Type B pancreatic cell (in vitro differentiated cells): ENCODE results near the gene POLE. TPM values are rescaled to one million over a fixed set of nuclear protein-coding genes. Genes with fewer than 3 reads are reported as not detected.
"Not testable (repeated sequence)": the region's sequence is repeated elsewhere in the genome, so short reads cannot be mapped to it uniquely, and the experiment has no call there.

ENCODE experiments used
- DNase-seq: peaks from one replicate; pipeline ENCODE4 v3.0.0; 2021; ENCODE audit warnings: mixed read lengths; ENCODE audit not compliant: unreplicated experiment; ENCODE audit errors: extremely low spot score
- H3K27ac Mint-ChIP-seq: 2 replicates; pipeline ENCODE4 v1.8.0; 2021; ENCODE audit warnings: mild to moderate bottlenecking, mixed read lengths
- H3K27me3 Mint-ChIP-seq: 2 replicates; pipeline ENCODE4 v1.8.0; 2021; ENCODE audit warnings: mixed read lengths
- H3K36me3 Mint-ChIP-seq: 2 replicates; pipeline ENCODE4 v1.8.0; 2021; ENCODE audit warnings: mixed read lengths
- H3K4me1 Mint-ChIP-seq: one replicate; pipeline ENCODE4 v1.8.0; 2021; ENCODE audit warnings: mixed read lengths; ENCODE audit not compliant: unreplicated experiment
- H3K4me3 Mint-ChIP-seq: 2 replicates; pipeline ENCODE4 v1.8.0; 2021; ENCODE audit warnings: mild to moderate bottlenecking, mixed read lengths
- H3K9me3 Mint-ChIP-seq: 2 replicates; pipeline ENCODE4 v1.8.0; 2021; ENCODE audit warnings: mixed read lengths
- total RNA-seq: library from RNA; stranded (reverse); gene quantifications from 2 replicates; pipeline ENCODE4 v1.2.1, GENCODE V29; 2021; ENCODE audit warnings: low replicate concordance
- TF ChIP-seq, protein P1 (sequence below): fragments of 200-600 bp; sonication (generic); conservative IDR thresholded peaks from 2 replicates; pipeline ENCODE4 v1.5.0; 2021; ENCODE audit warnings: antibody characterized with exemption, mild to moderate bottlenecking

The POLE gene
- total RNA-seq, 1 donor from 2014 or later, result 113 TPM

DNA sequence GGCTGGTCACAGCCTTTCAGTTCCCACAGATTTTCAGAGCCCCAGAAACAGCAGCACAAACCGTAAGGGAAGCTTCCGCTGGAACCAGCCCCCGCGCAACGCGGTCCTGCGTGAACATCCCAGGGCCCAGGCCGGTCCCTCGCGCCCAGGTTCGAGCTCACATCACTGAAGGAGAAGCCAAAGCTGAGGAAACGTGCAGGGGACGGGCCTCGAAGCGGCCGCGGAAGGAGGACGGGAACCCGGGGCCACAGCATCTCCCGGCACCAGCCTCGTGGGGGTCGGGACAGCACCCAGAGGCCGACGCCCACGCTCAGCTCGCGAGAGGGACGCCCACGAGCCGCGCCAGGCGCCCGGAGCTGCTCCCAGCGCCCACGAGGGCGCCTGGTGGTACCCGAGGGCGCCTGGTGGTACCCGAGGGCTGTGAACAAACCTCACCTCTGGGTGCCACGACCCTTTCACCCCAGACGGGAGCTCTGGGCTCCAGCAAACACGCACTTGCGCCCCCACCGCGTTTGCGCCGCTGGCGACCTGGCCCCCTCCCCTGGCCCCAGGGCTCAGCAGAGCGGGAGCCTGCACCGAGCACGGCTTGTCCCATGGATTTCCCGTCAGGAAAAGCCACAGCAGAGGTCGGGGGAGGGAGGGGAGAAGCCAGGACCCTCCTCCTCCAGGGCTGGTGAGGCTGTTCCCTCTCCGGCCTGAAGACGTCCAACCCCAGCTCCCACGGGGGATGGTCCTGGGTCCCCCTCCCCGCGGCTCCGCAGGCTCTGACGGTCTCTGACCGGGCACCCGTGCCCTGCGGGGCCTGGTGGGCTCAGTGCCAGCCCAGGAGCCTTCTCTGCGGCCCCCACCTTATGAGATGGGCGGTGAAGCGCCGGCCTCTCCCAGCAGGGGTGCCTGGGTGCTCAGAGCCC is 83.6 kb downstream of the POLE start:
- no peaks in the 10 kb centered on the region for H3K36me3 Mint-ChIP-seq
- DNase-seq, result no peak
- peak overlapping the region; percentile 44 for H3K4me3 Mint-ChIP-seq
- H3K4me1 Mint-ChIP-seq, result peaks cover 34% of the 10 kb centered on the region
- no peaks in the 10 kb centered on the region for H3K9me3 Mint-ChIP-seq
- TF ChIP-seq, protein P1, sequence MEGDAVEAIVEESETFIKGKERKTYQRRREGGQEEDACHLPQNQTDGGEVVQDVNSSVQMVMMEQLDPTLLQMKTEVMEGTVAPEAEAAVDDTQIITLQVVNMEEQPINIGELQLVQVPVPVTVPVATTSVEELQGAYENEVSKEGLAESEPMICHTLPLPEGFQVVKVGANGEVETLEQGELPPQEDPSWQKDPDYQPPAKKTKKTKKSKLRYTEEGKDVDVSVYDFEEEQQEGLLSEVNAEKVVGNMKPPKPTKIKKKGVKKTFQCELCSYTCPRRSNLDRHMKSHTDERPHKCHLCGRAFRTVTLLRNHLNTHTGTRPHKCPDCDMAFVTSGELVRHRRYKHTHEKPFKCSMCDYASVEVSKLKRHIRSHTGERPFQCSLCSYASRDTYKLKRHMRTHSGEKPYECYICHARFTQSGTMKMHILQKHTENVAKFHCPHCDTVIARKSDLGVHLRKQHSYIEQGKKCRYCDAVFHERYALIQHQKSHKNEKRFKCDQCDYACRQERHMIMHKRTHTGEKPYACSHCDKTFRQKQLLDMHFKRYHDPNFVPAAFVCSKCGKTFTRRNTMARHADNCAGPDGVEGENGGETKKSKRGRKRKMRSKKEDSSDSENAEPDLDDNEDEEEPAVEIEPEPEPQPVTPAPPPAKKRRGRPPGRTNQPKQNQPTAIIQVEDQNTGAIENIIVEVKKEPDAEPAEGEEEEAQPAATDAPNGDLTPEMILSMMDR, result no peak
- H3K27me3 Mint-ChIP-seq, result peaks cover 49% of the 10 kb centered on the region
- H3K27ac Mint-ChIP-seq, result peak overlapping the region; percentile 36

DNA sequence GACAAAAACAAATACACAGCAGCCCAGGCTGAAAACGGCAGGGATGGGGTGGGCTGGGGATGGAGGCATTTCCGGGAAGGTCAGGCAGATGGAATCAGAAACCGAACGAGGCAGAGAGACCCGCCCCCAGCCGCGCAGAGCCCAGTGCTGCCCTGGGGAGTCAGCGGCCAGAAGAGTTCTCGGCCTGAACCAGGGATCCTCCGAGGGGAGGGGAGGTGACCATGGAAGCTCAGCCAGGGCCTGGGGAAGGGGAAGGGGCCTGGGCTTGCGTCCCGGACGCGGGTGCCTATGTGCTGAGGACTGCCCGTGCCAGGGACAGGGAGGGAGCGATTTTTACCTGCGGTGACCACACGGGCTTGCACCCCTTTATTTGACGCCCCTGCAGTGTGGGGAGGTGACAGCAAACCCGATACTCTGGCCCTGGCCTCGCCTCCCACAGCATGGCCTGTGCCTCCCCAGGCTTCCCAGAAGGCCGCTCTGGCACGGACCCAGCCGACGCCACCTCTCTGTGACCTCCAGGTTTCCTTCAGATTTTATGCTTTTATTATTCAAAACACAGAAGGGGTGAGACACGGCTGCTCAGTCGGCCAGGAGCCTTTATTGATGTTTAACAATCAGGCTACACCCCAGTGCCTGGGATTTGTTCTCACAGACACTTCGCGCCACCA is 84.4 kb downstream of the POLE start:
- H3K27ac Mint-ChIP-seq, result peak overlapping the region; percentile 36
- peak overlapping the region; percentile 48 for H3K4me3 Mint-ChIP-seq
- H3K4me1 Mint-ChIP-seq, result peaks cover 28% of the 10 kb centered on the region
- H3K36me3 Mint-ChIP-seq, result no peaks in the 10 kb centered on the region
- no peak for DNase-seq
- peaks cover 43% of the 10 kb centered on the region for H3K27me3 Mint-ChIP-seq
- H3K9me3 Mint-ChIP-seq, result no peaks in the 10 kb centered on the region
- TF ChIP-seq, protein P1, result no peak

DNA sequence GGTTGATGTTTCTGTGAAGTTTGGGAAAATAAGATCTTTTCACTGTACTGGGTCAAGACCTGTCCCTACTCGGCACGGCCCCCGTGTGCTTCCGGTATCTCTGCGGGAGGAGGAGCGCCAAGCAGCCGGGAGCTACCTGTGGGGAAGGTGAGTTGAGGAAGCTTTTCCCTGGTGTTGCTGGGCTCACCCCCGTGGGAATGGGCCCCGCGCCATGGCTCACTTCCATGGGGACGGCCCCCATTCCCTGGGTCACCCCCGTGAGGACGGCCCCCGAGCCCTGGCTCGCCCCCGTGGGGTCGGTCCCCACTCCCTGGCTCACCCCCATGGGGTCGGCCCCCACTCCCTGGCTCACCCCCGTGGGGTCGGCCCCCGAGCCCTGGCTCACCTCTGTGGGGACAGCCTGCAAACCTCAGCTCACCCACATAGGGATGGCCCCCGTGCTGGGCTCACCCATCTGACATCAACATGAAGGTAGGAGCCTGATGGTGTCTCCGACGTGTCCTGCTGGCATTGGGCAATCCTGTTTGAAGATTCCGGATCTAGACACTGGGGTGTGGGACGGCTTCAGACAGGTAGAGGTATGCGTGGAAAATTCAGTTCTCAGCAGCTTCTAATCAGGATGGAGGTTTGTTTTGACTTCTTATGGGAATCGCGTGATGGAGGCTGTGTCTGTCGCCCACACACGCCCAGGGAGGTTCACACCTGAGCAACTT is 85.8 kb downstream of the POLE start:
- no peak for DNase-seq
- H3K4me1 Mint-ChIP-seq, result peaks cover 26% of the 10 kb centered on the region
- no peaks in the 10 kb centered on the region for H3K9me3 Mint-ChIP-seq
- peaks cover 39% of the 10 kb centered on the region for H3K27me3 Mint-ChIP-seq
- peak overlapping the region; percentile 22 for H3K4me3 Mint-ChIP-seq
- H3K36me3 Mint-ChIP-seq, result no peaks in the 10 kb centered on the region
- TF ChIP-seq, protein P1, result no peak
- H3K27ac Mint-ChIP-seq, result no peak overlapping the region

DNA sequence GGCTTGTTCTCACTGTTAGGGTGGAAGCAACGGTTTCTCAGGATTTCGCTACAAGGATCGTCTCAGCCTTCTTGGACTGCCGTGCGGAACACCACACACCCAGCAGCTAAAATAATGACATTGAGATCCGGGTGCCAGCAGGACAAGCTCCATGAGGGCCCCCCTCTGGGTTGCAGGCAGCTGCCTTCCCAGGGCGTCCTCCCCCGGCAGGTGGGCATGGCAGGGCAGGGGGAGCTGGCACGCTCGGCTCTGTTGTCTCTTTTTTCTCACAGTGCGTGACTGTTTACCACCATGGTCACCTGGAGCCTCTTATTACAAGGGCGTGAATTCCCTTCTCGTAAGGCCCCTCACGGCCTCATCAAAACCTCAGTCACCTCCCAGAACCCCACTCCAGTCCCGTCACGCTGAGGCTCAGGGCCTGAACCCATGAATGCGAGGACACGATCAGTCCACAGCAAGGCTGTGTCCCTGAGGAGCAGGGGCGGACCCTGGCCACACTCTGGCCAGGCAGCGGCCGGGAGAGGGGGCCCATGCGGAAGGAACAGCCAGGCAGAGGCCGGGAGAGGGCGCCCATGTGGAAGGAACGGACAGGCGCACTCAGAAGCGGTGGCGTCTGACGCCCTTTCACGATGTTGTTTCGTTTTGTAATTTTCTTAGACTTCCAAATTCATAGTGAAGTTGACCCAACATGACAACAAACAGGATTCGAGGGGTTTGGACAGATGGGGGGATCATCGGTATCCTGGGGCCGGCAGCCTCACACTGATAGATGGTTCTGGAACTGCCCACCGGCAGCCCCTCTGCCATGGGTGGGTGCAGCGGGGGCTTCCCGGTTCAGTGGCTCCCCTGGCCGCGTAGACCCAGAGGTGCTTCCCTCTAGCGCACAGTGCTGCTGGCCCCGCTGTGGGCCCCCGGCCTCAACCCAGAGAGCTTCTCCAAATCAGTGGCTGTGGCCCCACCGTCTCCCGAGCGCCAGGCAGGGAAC is 86.8 kb downstream of the POLE start:
- H3K36me3 Mint-ChIP-seq, result no peaks in the 10 kb centered on the region
- no peak overlapping the region for H3K27ac Mint-ChIP-seq
- peak overlapping the region; percentile 76 for H3K4me3 Mint-ChIP-seq
- peaks cover 45% of the 10 kb centered on the region for H3K27me3 Mint-ChIP-seq
- no peak for DNase-seq
- H3K4me1 Mint-ChIP-seq, result peaks cover 24% of the 10 kb centered on the region
- TF ChIP-seq, protein P1, result peak; percentile 70
- no peaks in the 10 kb centered on the region for H3K9me3 Mint-ChIP-seq

DNA sequence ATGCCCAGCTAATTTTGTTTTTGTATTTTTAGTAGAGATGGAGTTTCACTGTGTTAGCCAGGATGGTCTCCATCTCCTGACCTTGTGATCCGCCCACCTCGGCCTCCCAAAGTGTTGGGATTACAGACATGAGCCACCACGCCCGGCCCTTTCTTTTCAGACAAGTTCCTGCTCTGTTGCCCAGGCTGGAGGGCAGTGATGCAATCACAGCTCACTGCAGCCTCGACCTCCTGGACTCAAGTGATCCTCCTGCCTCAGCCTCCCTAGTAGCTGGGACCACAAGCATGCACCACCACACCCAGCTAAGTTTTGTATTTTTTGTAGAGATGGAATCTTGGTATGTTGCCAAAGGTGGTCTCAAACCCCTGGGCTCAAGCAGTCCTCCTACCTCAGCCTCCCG is 87.6 kb downstream of the POLE start:
- not testable (repeated sequence) for H3K36me3 Mint-ChIP-seq, H3K9me3 Mint-ChIP-seq, H3K27ac Mint-ChIP-seq, DNase-seq
- Mint-ChIP-seq H3K4me3 (peak overlapping the region; percentile 67), H3K4me1 (peaks cover 24% of the 10 kb centered on the region), H3K27me3 (peaks cover 40% of the 10 kb centered on the region)
